A673 (cell line): ENCODE measurements around the gene TRIP12. TPM values are rescaled to one million over a fixed set of nuclear protein-coding genes. Genes with fewer than 3 reads are reported as not detected.

ENCODE experiments used
- BruUV-seq: library from RNA; stranded (reverse); fragments of 400-500 nt; replicated peaks from 2 replicates; lab custom pipeline; 2021; lab: Mats Ljungman, UMichigan
- CTCF ChIA-PET: fragments of 300-600 bp; sonication (Branson Sonifier 250); formaldehyde crosslinking; loops from one replicate; lab custom pipeline; 2022; ENCODE audit warnings: antibody characterized with exemption; lab: Charles Lee
- POLR2A ChIA-PET: fragments of 300-600 bp; sonication (Branson Sonifier 250); formaldehyde crosslinking; loops from one replicate; lab custom pipeline; 2022; ENCODE audit warnings: antibody characterized with exemption; ENCODE audit not compliant: low non-redundant PET; lab: Charles Lee
- DNase-seq: peaks from one replicate; pipeline ENCODE4 v3.0.0-alpha.2; 2015; ENCODE audit warnings: low spot score
- H3K27ac ChIP-seq: fragments of 200-600 bp; sonication (generic); 2 replicates; pipeline ENCODE4 v1.5.1; 2016; ENCODE audit warnings: mixed run types, low read depth, mild to moderate bottlenecking, mixed read lengths, antibody characterized with exemption, low read length; ENCODE audit not compliant: poor library complexity, severe bottlenecking
- H3K27me3 ChIP-seq: fragments of 200-600 bp; sonication (generic); replicated peaks from 2 replicates; pipeline ENCODE4 v1.6.1; 2017; ENCODE audit warnings: mixed run types, low read depth, mild to moderate bottlenecking, mixed read lengths, antibody characterized with exemption, low read length; ENCODE audit not compliant: insufficient read depth, poor library complexity
- H3K36me3 ChIP-seq: fragments of 200-600 bp; sonication (generic); 2 replicates; pipeline ENCODE4 v1.6.1; 2016; ENCODE audit warnings: mixed run types, mild to moderate bottlenecking, mixed read lengths, antibody characterized with exemption, low read length; ENCODE audit not compliant: insufficient read depth, poor library complexity, severe bottlenecking
- H3K4me1 ChIP-seq: fragments of 200-600 bp; sonication (generic); 2 replicates; pipeline ENCODE4 v1.6.1; 2017; ENCODE audit warnings: mixed run types, mild to moderate bottlenecking, mixed read lengths, antibody characterized with exemption, low read length; ENCODE audit not compliant: insufficient read depth, poor library complexity, severe bottlenecking
- H3K4me3 ChIP-seq: fragments of 200-600 bp; sonication (generic); 2 replicates; pipeline ENCODE4 v1.5.1; 2016; ENCODE audit warnings: low read depth, mixed run types, mild to moderate bottlenecking, mixed read lengths, low read length; ENCODE audit not compliant: poor library complexity, severe bottlenecking
- H3K9me3 ChIP-seq: fragments of 200-600 bp; sonication (generic); 2 replicates; pipeline ENCODE4 v1.6.1; 2016; ENCODE audit warnings: mixed run types, low read depth, mild to moderate bottlenecking, mixed read lengths, antibody characterized with exemption, low read length; ENCODE audit not compliant: poor library complexity, severe bottlenecking
- CTCF ChIP-seq: fragments of 300-800, 200-600 bp; sonication (generic); conservative IDR thresholded peaks from 2 replicates; pipeline ENCODE4 v1.5.1; 2017; ENCODE audit warnings: low read depth, mild to moderate bottlenecking, antibody characterized with exemption, low read length, moderate library complexity, mixed read lengths
- EZH2 ChIP-seq: fragments of 200-600 bp; sonication (generic); IDR thresholded peaks from 2 replicates; pipeline ENCODE4 v1.6.1; 2017; ENCODE audit warnings: borderline replicate concordance, low read depth, mild to moderate bottlenecking, mixed read lengths, antibody characterized with exemption, low read length; ENCODE audit not compliant: poor library complexity, severe bottlenecking
- intact Hi-C: fragments of 100-400 bp; cut with micrococcal nuclease; formaldehyde crosslinking; loops from one replicate; pipeline ENCODE4 v1.10.0; 2022; ENCODE audit not compliant: unreplicated experiment
- total RNA-seq: library from RNA; stranded (reverse); gene quantifications from 2 replicates; pipeline ENCODE4 v1.2.3, GENCODE V29; 2021

The TRIP12 gene
- total RNA-seq, 1 experiment from 2014 or later = 300 TPM

- intact Hi-C loops = no loop called here
- Histone ChIP-seq H3K27ac (no peak overlapping the region), H3K9me3 (no peaks in the 10 kb centered on the region), H3K36me3 (peaks cover 29% of the 10 kb centered on the region), H3K4me3 (no peak overlapping the region), H3K27me3 (no peaks in the 10 kb centered on the region), H3K4me1 (peaks cover 6% of the 10 kb centered on the region)
- BruUV-seq = no TSS peak
- POLR2A ChIA-PET = no interaction called here
- TF ChIP-seq EZH2 = no peak
- no peak for TF ChIP-seq CTCF
- DNase-seq = no peak
- CTCF ChIA-PET = no interaction called here
These were observed 103.6 kb downstream of the TRIP12 start for GRCh38 chr2:229818230-229818629.

GRCh38 chr2:229815858-229816257, 106.0 kb downstream of the TRIP12 start:
- peaks cover 6% of the 10 kb centered on the region for H3K4me1 ChIP-seq
- H3K36me3 ChIP-seq = peaks cover 39% of the 10 kb centered on the region
- ChIA-PET POLR2A (no interaction called here), CTCF (interaction anchor here (0.5 to 0.6 kb wide), 2 partner anchors 9 to 105 kb away, joined by 3 read pairs; no protein-coding TSS in a partner anchor)
- H3K9me3 ChIP-seq = no peaks in the 10 kb centered on the region
- no peak overlapping the region for H3K27ac ChIP-seq
- no TSS peak for BruUV-seq
- no peaks in the 10 kb centered on the region for H3K27me3 ChIP-seq
- H3K4me3 ChIP-seq = no peak overlapping the region
- peak; percentile 44 for DNase-seq
- TF ChIP-seq EZH2 (no peak), CTCF (no peak)
- intact Hi-C loops = no loop called here

- no peak overlapping the region for H3K27ac ChIP-seq
- peaks cover 6% of the 10 kb centered on the region for H3K4me1 ChIP-seq
- ChIA-PET CTCF (interaction anchor here (0.6 kb wide), 1 partner anchor 9 kb away, joined by 3 read pairs; no protein-coding TSS in a partner anchor), POLR2A (no interaction called here)
- H3K27me3 ChIP-seq = no peaks in the 10 kb centered on the region
- BruUV-seq = no TSS peak
- DNase-seq = no peak
- intact Hi-C loops = no loop called here
- H3K4me3 ChIP-seq = no peak overlapping the region
- H3K36me3 ChIP-seq = peaks cover 43% of the 10 kb centered on the region
- H3K9me3 ChIP-seq = no peaks in the 10 kb centered on the region
- no peak for TF ChIP-seq CTCF
- TF ChIP-seq EZH2 = no peak
These were observed 106.5 kb downstream of the TRIP12 start for GRCh38 chr2:229815342-229815741.
